HCT116 (cell line): ENCODE measurements around the gene GCK. TPM values are rescaled to one million over a fixed set of nuclear protein-coding genes. Genes with fewer than 3 reads are reported as not detected.

Experiments
- ATAC-seq: fragments of 200-7000 bp; cut with Tn5 transposase; 2 replicates; pipeline ENCODE4 v1.9.1; 2020; ENCODE audit warnings: mild to moderate bottlenecking, moderate library complexity
- BruUV-seq: library from RNA; stranded (reverse); fragments of 400-500 nt; replicated peaks from 2 replicates; lab custom pipeline; 2021; lab: Mats Ljungman, UMichigan
- CTCF ChIA-PET: fragments of 300-600 bp; sonication (Branson Sonifier 250); formaldehyde crosslinking; loops from one replicate; lab custom pipeline; 2021; ENCODE audit warnings: antibody characterized with exemption; lab: Charles Lee
- POLR2A ChIA-PET: fragments of 300-600, 350-600 bp; sonication (Branson Sonifier 250); formaldehyde crosslinking; loops from one replicate; lab custom pipeline; 2021; ENCODE audit warnings: antibody characterized with exemption; lab: Charles Lee
- RAD21 ChIA-PET, 2 experiments: fragments of 300-600 bp; sonication (Branson Sonifier 250); formaldehyde crosslinking; loops; one replicate each; lab custom pipeline; 2023; ENCODE audit warnings: low total read pairs in 2 of 2; ENCODE audit not compliant: uncharacterized antibody in 2 of 2, unreplicated experiment in 2 of 2, low non-redundant PET in 1 of 2; lab: Charles Lee
- DNase-seq: peaks from one replicate; pipeline ENCODE4 v3.0.0-alpha.2; 2010; ENCODE audit warnings: low read depth, low spot score
- H2AFZ ChIP-seq: fragments of 200-600 bp; shearing (Covaris generic), sonication (generic); 2 replicates; pipeline ENCODE4 v1.6.1; 2017; ENCODE audit warnings: low read depth, mixed run types, mixed read lengths, antibody characterized with exemption, low read length; ENCODE audit not compliant: poor library complexity, severe bottlenecking
- H3K27ac ChIP-seq: 2 replicates; pipeline ENCODE4 v1.5.1; 2012; ENCODE audit warnings: low read depth, low read length
- H3K27me3 ChIP-seq: fragments of 200-600 bp; sonication (generic); 2 replicates; pipeline ENCODE4 v1.6.1; 2016; ENCODE audit warnings: mixed run types, low read length, mixed read lengths; ENCODE audit not compliant: insufficient read depth
- H3K36me3 ChIP-seq, 2 experiments: fragments of 200-500 bp in 1 of 2; fragments of 200-600 bp in 1 of 2; sonication (Bioruptor generic) in 1 of 2; sonication (generic) in 1 of 2; 2 replicates each; pipeline versions ENCODE4 v1.5.1 to v1.6.1; 2014 to 2016; ENCODE audit warnings: low read length in 2 of 2, inconsistent platforms in 1 of 2, mixed read lengths in 1 of 2, mixed run types in 1 of 2; ENCODE audit not compliant: insufficient read depth in 2 of 2, control insufficient read depth in 1 of 2
- H3K4me1 ChIP-seq, 2 experiments: fragments of 200-600 bp in 1 of 2; sonication (generic) in 1 of 2; 2 replicates each; pipeline versions ENCODE4 v1.5.1 to v1.6.1; 2012 to 2017; ENCODE audit warnings: low read length in 2 of 2, inconsistent platforms in 1 of 2, mild to moderate bottlenecking in 1 of 2, mixed read lengths in 1 of 2, mixed run types in 1 of 2, moderate library complexity in 1 of 2; ENCODE audit not compliant: insufficient read depth in 2 of 2, control insufficient read depth in 1 of 2
- H3K4me2 ChIP-seq: fragments of 200-600 bp; sonication (generic); 2 replicates; pipeline ENCODE4 v1.6.1; 2017; ENCODE audit warnings: mixed run types, low read length, mixed read lengths
- H3K4me3 ChIP-seq, 2 experiments: fragments of 200-600 bp in 1 of 2; sonication (generic) in 1 of 2; replicated peaks in 1 of 2; 2 replicates each; pipeline ENCODE4 v1.5.1; 2011 to 2016; ENCODE audit warnings: low read length in 2 of 2, control low read depth in 1 of 2, low read depth in 1 of 2, mild to moderate bottlenecking in 1 of 2, mixed read lengths in 1 of 2, mixed run types in 1 of 2
- H3K79me2 ChIP-seq: fragments of 200-600 bp; sonication (generic); 2 replicates; pipeline ENCODE4 v1.6.1; 2017; ENCODE audit warnings: mild to moderate bottlenecking, mixed run types, low read length, moderate library complexity, mixed read lengths; ENCODE audit not compliant: insufficient read depth
- H3K9ac ChIP-seq: fragments of 200-600 bp; sonication (generic); 2 replicates; pipeline ENCODE4 v1.6.1; 2016; ENCODE audit warnings: low read length, mixed read lengths
- H3K9me2 ChIP-seq: fragments of 200-600 bp; sonication (generic), shearing (Covaris generic); 2 replicates; pipeline ENCODE4 v1.6.1; 2017; ENCODE audit warnings: mixed run types, mild to moderate bottlenecking, moderate library complexity; ENCODE audit not compliant: insufficient read depth
- H3K9me3 ChIP-seq, 2 experiments: fragments of 200-500 bp in 1 of 2; fragments of 200-600 bp in 1 of 2; sonication (Bioruptor generic) in 1 of 2; sonication (generic) in 1 of 2; 2 replicates each; pipeline ENCODE4 v1.6.1; 2014 to 2017; ENCODE audit warnings: low read length in 2 of 2, mixed read lengths in 2 of 2, inconsistent platforms in 1 of 2, low read depth in 1 of 2, mild to moderate bottlenecking in 1 of 2, mixed run types in 1 of 2, moderate library complexity in 1 of 2; ENCODE audit not compliant: control insufficient read depth in 1 of 2, insufficient read depth in 1 of 2
- H4K20me1 ChIP-seq: fragments of 200-600 bp; sonication (generic), shearing (Covaris generic); 2 replicates; pipeline ENCODE4 v1.6.1; 2017; ENCODE audit warnings: mixed run types, mild to moderate bottlenecking, moderate library complexity; ENCODE audit not compliant: insufficient read depth
- CBX3 ChIP-seq: IDR thresholded peaks from 2 replicates; pipeline ENCODE4 v1.6.1; 2012; ENCODE audit warnings: low read depth
- CEBPB ChIP-seq: IDR thresholded peaks from 2 replicates; pipeline ENCODE4 v1.6.1; 2012; ENCODE audit warnings: low read depth
- EGR1 ChIP-seq: IDR thresholded peaks from 2 replicates; pipeline ENCODE4 v1.6.1; 2012; ENCODE audit warnings: low read depth
- FOSL1 ChIP-seq: IDR thresholded peaks from 2 replicates; pipeline ENCODE4 v1.6.1; 2012; ENCODE audit warnings: low read depth
- TCF7L2 ChIP-seq: IDR thresholded peaks from 2 replicates; pipeline ENCODE4 v1.7.0; 2011; ENCODE audit warnings: borderline replicate concordance, inconsistent platforms; ENCODE audit not compliant: insufficient read depth, insufficient read length; ENCODE audit errors: extremely low read depth
- YY1 ChIP-seq: IDR thresholded peaks from 2 replicates; pipeline ENCODE4 v1.6.1; 2011; ENCODE audit warnings: low read length, low read depth, moderate library complexity, mild to moderate bottlenecking; ENCODE audit not compliant: insufficient replicate concordance; ENCODE audit errors: extremely low read depth
- ZNF274 ChIP-seq: fragments of 200-500 bp; sonication (Bioruptor generic); IDR thresholded peaks from 2 replicates; pipeline ENCODE4 v1.6.1; 2014; ENCODE audit warnings: mild to moderate bottlenecking, low read depth, low read length, inconsistent platforms
- intact Hi-C: fragments of 100-400 bp; cut with micrococcal nuclease; formaldehyde crosslinking; loops from 2 replicates; pipeline ENCODE4 v1.10.0; 2022
- total RNA-seq: library from RNA; stranded (reverse); gene quantifications from one replicate; pipeline ENCODE4 v1.2.1, GENCODE V29; 2021; ENCODE audit not compliant: unreplicated experiment
- TF ChIP-seq, protein P1 (sequence below): IDR thresholded peaks from 2 replicates; pipeline ENCODE4 v1.6.1; 2011; ENCODE audit warnings: mild to moderate bottlenecking, low read length, moderate library complexity; ENCODE audit not compliant: insufficient replicate concordance; ENCODE audit errors: extremely low read depth

Gene GCK
- total RNA-seq, 1 experiment from 2014 or later, result 0.34 TPM

DNA sequence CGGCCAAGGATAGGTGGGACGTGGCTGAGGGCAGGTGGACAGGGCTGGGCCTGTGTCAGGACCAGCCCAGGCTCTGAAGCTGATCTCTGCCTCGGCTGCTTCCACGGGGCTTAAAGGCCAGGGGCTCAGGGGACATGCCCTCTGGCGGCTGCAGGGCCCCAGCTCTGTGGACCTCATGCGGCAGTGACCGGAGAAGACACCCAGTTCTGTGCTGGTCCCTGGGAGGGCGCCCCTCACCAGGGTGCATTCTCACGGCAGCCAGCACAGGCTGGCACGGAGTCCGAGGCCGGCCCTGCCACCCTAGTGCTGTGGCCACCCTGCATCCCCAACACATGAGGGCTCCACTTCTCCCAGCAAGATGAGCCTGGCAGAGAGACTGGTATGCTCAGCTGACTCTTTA lies 41.8 kb upstream of the GCK start:
- DNase-seq, result no peak
- Histone ChIP-seq H3K4me2 (no peak overlapping the region), H3K27me3 (no peaks in the 10 kb centered on the region), H4K20me1 (no peaks in the 10 kb centered on the region), H3K9ac (no peak overlapping the region), H3K27ac (no peak overlapping the region), H3K36me3 (no peaks in the 10 kb centered on the region), H3K9me3 (no peaks in the 10 kb centered on the region), H2AFZ (no peak overlapping the region), H3K4me1 (no peaks in the 10 kb centered on the region)
- intact Hi-C loops, result no loop called here
- CTCF ChIA-PET, result no interaction called here
- BruUV-seq, result no TSS peak
- TF ChIP-seq ZNF274 (no peak), CBX3 (no peak), EGR1 (no peak), YY1 (no peak), CEBPB (no peak), TCF7L2 (no peak), FOSL1 (no peak)
- TF ChIP-seq, protein P1, sequence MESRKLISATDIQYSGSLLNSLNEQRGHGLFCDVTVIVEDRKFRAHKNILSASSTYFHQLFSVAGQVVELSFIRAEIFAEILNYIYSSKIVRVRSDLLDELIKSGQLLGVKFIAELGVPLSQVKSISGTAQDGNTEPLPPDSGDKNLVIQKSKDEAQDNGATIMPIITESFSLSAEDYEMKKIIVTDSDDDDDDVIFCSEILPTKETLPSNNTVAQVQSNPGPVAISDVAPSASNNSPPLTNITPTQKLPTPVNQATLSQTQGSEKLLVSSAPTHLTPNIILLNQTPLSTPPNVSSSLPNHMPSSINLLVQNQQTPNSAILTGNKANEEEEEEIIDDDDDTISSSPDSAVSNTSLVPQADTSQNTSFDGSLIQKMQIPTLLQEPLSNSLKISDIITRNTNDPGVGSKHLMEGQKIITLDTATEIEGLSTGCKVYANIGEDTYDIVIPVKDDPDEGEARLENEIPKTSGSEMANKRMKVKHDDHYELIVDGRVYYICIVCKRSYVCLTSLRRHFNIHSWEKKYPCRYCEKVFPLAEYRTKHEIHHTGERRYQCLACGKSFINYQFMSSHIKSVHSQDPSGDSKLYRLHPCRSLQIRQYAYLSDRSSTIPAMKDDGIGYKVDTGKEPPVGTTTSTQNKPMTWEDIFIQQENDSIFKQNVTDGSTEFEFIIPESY, result no peak
- TF ChIP-seq, all 23 proteins: peak for 0
- ATAC-seq, result peak; percentile 34; the same call in 1 of the 2 replicates
- no peaks in the 10 kb centered on the region for H3K9me2 ChIP-seq
- ChIA-PET POLR2A (no interaction called here), RAD21 (no interaction called here)
- H3K79me2 ChIP-seq, result no peaks in the 10 kb centered on the region
- H3K4me3 ChIP-seq, result no peak overlapping the region

GRCh38 chr7:44230286-44230685 lies 41.0 kb upstream of the GCK start:
- TF ChIP-seq EGR1 (no peak), CBX3 (no peak)
- Histone ChIP-seq H3K27ac (no peak overlapping the region), H3K9me3 (no peaks in the 10 kb centered on the region), H3K79me2 (no peaks in the 10 kb centered on the region), H4K20me1 (no peaks in the 10 kb centered on the region), H3K4me1 (no peaks in the 10 kb centered on the region), H3K9me2 (no peaks in the 10 kb centered on the region), H3K27me3 (no peaks in the 10 kb centered on the region), H3K4me3 (no peak overlapping the region), H3K9ac (no peak overlapping the region), H3K4me2 (no peak overlapping the region), H3K36me3 (no peaks in the 10 kb centered on the region), H2AFZ (no peak overlapping the region)
- CTCF ChIA-PET, result no interaction called here
- no TSS peak for BruUV-seq
- RAD21 ChIA-PET, result no interaction called here
- POLR2A ChIA-PET, result no interaction called here
- DNase-seq, result no peak
- ATAC-seq, result no peak
- intact Hi-C loops, result no loop called here
